Liver (tissue), 9 donors: ENCODE results near the gene TUBGCP2. TPM values are rescaled to one million over a fixed set of nuclear protein-coding genes. Genes with fewer than 3 reads are reported as not detected.

Experiments
- DNase-seq: peaks from one replicate; pipeline ENCODE4 v3.0.0-alpha.2; 2017; ENCODE audit warnings: low spot score
- H3K27ac ChIP-seq, 2 donors: one replicate each; pipeline ENCODE4 v1.7.0; 2013; ENCODE audit warnings: inconsistent platforms in 2 of 2, low read length in 2 of 2, control low read depth in 1 of 2, low read depth in 1 of 2, mild to moderate bottlenecking in 1 of 2
- H3K27me3 ChIP-seq, 4 donors: one replicate each; pipeline versions ENCODE4 v1.6.1 to v1.7.0; 2013; ENCODE audit warnings: low read length in 3 of 4, inconsistent platforms in 1 of 4, mild to moderate bottlenecking in 1 of 4, moderate library complexity in 1 of 4; ENCODE audit not compliant: control insufficient read depth in 4 of 4, insufficient read depth in 4 of 4
- H3K36me3 ChIP-seq, 4 donors: one replicate each; pipeline versions ENCODE4 v1.6.1 to v1.7.0; 2013; ENCODE audit warnings: low read length in 3 of 4, mild to moderate bottlenecking in 3 of 4, low read depth in 1 of 4, moderate library complexity in 1 of 4; ENCODE audit not compliant: control insufficient read depth in 4 of 4, insufficient read depth in 3 of 4
- H3K4me1 ChIP-seq, 4 donors: one replicate each; pipeline versions ENCODE4 v1.6.1 to v1.7.0; 2013; ENCODE audit warnings: low read length in 3 of 4, mild to moderate bottlenecking in 3 of 4, moderate library complexity in 1 of 4; ENCODE audit not compliant: control insufficient read depth in 4 of 4, insufficient read depth in 4 of 4
- H3K4me3 ChIP-seq, 3 donors: one replicate each; pipeline versions ENCODE4 v1.6.1 to v1.7.0; 2013; ENCODE audit warnings: low read length in 3 of 3, control low read depth in 1 of 3, low read depth in 1 of 3, mild to moderate bottlenecking in 1 of 3
- H3K9ac ChIP-seq, 2 donors: one replicate each; pipeline ENCODE4 v1.7.0; 2013; ENCODE audit warnings: low read length in 2 of 2, mild to moderate bottlenecking in 2 of 2, moderate library complexity in 2 of 2, control low read depth in 1 of 2, low read depth in 1 of 2
- H3K9me3 ChIP-seq, 4 donors: one replicate each; pipeline versions ENCODE4 v1.6.1 to v1.7.0; 2013; ENCODE audit warnings: low read length in 3 of 4; ENCODE audit not compliant: control insufficient read depth in 4 of 4
- CTCF ChIP-seq: fragments of 150-350 bp; IDR thresholded peaks from 2 replicates; pipeline ENCODE4 v1.5.1; 2017; ENCODE audit warnings: improper control_type of control experiment, low read depth, low read length; ENCODE audit not compliant: missing input control
- FOXA2 ChIP-seq: IDR thresholded peaks from 2 replicates; pipeline ENCODE4 v1.6.1; 2016; ENCODE audit warnings: antibody characterized with exemption
- HNF4A ChIP-seq, 2 donors: conservative IDR thresholded peaks; 2 replicates each; pipeline ENCODE4 v1.6.1; 2016; ENCODE audit warnings: antibody characterized with exemption in 2 of 2, mild to moderate bottlenecking in 2 of 2
- RAD21 ChIP-seq, 2 donors: IDR thresholded peaks; 2 replicates each; pipeline ENCODE4 v1.6.1; 2016; ENCODE audit warnings: antibody characterized with exemption in 2 of 2, mild to moderate bottlenecking in 2 of 2
- RXRA ChIP-seq, 2 donors: IDR thresholded peaks; 2 replicates each; pipeline ENCODE4 v1.6.1; 2017 to 2018; ENCODE audit warnings: antibody characterized with exemption in 2 of 2, mild to moderate bottlenecking in 1 of 2
- SP1 ChIP-seq: IDR thresholded peaks from 2 replicates; pipeline ENCODE4 v1.6.1; 2018; ENCODE audit warnings: antibody characterized with exemption, mild to moderate bottlenecking
- TAF1 ChIP-seq: conservative IDR thresholded peaks from 2 replicates; pipeline ENCODE4 v1.6.1; 2016; ENCODE audit warnings: antibody characterized with exemption, mild to moderate bottlenecking
- YY1 ChIP-seq: IDR thresholded peaks from 2 replicates; pipeline ENCODE4 v1.6.1; 2016; ENCODE audit warnings: antibody characterized with exemption, mild to moderate bottlenecking
- WGBS: extraction: QIAGEN DNeasy Blood & Tissue Kit; methylation state at CpG from one replicate; pipeline ENCODE4 v1.1.7; 2013; 5-methylcytosine and 5-hydroxymethylcytosine counted together
- polyA plus RNA-seq, 2 donors: library from polyadenylated mRNA; stranded (reverse) in 1 of 2; unstranded in 1 of 2; fragments of 200-250 nt in 1 of 2; fragments of >200 nt in 1 of 2; fragmentation: Nextera tagmentation in 1 of 2; extraction: Ambion mirVana in 1 of 2; gene quantifications; one replicate each; pipeline versions ENCODE4 v1.2.1 to v1.2.3, GENCODE V29; 2013 to 2015
- total RNA-seq, 2 donors: library from RNA; depleted of rRNA; stranded (reverse); fragments of >200 nt; gene quantifications; one replicate each; pipeline ENCODE4 v1.2.3, GENCODE V29; 2014
- TF ChIP-seq, protein P1 (sequence below): IDR thresholded peaks from 2 replicates; pipeline ENCODE4 v1.6.1; 2016; ENCODE audit warnings: antibody characterized with exemption
- TF ChIP-seq, protein P2 (sequence below): IDR thresholded peaks from 2 replicates; pipeline ENCODE4 v1.6.1; 2016; ENCODE audit warnings: antibody characterized with exemption, mild to moderate bottlenecking
- TF ChIP-seq, protein P3 (sequence below): IDR thresholded peaks from 2 replicates; pipeline ENCODE4 v1.6.1; 2016; ENCODE audit warnings: antibody characterized with exemption
- TF ChIP-seq, protein P4 (sequence below): IDR thresholded peaks from 2 replicates; pipeline ENCODE4 v1.6.1; 2016; ENCODE audit warnings: antibody characterized with exemption
- donor health status: healthy.
- donor health status: healthy.
- donor health status: healthy.
- donor health status: healthy.
- donor health status: healthy.

Gene TUBGCP2
- total and polyA plus RNA-seq, 4 donors = 18.8 to 32.4 (median 27.6) TPM

DNA sequence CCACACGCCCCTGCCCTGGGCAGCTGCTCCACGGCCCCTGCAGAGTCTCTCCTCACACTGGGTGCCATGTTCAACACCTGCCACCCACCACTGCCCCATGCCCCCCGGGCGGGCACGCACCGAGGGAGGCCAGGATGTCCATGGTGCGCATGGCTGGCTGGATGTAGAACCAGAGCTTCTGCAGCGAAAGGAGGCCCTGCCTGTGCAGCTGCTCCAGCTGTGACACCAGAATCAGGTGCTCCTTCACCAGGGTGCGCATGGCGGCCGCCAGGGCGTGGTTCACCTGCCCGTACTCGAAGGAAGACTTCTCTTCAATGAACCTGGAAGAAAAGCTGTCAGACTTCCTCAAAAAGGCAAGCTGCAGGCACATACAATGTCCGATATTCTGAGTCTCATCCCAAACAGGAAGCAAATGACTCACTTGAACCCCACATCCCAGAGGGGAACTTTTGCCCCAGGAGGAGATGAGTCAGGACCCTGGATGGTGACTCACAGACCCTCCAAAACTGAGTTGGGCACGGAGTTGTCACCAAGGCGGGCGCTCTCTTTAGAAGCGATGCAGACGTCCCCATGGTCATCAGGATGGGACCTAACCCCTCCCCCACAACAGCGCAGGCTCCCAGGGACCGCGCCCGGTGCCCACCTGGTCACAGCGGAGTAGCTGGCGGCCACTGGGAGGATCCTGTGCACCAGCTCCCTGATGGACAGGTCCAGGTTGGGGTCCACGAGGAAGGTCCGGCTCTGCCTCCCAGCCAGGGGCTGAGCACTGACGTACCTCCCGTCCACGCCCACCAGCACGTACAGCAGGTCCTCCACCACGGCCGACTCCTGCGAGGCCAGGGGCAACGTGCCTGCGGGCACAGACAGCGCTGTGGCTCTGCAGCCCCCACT lies 15.5 kb downstream of the TUBGCP2 start:
- 94% methylated on average over 38 of the region's 38 CpGs for WGBS
- no peaks in the 10 kb centered on the region for H3K4me1 ChIP-seq
- H3K9me3 ChIP-seq = no peaks in the 10 kb centered on the region
- no peak overlapping the region for H3K9ac ChIP-seq
- DNase-seq = no peak
- peaks cover 29 to 88% (median 46%) of the 10 kb centered on the region in 4 donors for H3K36me3 ChIP-seq
- H3K4me3 ChIP-seq = no peak overlapping the region
- TF ChIP-seq HNF4A (conservative IDR thresholded peaks at IDR 0.05) (no peak), YY1 (no peak), SP1 (no peak), CTCF (no peak), RXRA (IDR thresholded peaks at IDR 0.05) (no peak), FOXA2 (no peak)
- TF ChIP-seq, protein P1, sequence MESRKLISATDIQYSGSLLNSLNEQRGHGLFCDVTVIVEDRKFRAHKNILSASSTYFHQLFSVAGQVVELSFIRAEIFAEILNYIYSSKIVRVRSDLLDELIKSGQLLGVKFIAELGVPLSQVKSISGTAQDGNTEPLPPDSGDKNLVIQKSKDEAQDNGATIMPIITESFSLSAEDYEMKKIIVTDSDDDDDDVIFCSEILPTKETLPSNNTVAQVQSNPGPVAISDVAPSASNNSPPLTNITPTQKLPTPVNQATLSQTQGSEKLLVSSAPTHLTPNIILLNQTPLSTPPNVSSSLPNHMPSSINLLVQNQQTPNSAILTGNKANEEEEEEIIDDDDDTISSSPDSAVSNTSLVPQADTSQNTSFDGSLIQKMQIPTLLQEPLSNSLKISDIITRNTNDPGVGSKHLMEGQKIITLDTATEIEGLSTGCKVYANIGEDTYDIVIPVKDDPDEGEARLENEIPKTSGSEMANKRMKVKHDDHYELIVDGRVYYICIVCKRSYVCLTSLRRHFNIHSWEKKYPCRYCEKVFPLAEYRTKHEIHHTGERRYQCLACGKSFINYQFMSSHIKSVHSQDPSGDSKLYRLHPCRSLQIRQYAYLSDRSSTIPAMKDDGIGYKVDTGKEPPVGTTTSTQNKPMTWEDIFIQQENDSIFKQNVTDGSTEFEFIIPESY = no peak
- TF ChIP-seq, protein P2, sequence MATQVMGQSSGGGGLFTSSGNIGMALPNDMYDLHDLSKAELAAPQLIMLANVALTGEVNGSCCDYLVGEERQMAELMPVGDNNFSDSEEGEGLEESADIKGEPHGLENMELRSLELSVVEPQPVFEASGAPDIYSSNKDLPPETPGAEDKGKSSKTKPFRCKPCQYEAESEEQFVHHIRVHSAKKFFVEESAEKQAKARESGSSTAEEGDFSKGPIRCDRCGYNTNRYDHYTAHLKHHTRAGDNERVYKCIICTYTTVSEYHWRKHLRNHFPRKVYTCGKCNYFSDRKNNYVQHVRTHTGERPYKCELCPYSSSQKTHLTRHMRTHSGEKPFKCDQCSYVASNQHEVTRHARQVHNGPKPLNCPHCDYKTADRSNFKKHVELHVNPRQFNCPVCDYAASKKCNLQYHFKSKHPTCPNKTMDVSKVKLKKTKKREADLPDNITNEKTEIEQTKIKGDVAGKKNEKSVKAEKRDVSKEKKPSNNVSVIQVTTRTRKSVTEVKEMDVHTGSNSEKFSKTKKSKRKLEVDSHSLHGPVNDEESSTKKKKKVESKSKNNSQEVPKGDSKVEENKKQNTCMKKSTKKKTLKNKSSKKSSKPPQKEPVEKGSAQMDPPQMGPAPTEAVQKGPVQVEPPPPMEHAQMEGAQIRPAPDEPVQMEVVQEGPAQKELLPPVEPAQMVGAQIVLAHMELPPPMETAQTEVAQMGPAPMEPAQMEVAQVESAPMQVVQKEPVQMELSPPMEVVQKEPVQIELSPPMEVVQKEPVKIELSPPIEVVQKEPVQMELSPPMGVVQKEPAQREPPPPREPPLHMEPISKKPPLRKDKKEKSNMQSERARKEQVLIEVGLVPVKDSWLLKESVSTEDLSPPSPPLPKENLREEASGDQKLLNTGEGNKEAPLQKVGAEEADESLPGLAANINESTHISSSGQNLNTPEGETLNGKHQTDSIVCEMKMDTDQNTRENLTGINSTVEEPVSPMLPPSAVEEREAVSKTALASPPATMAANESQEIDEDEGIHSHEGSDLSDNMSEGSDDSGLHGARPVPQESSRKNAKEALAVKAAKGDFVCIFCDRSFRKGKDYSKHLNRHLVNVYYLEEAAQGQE = no peak
- TF ChIP-seq, protein P3, sequence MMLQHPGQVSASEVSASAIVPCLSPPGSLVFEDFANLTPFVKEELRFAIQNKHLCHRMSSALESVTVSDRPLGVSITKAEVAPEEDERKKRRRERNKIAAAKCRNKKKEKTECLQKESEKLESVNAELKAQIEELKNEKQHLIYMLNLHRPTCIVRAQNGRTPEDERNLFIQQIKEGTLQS = no peak
- H3K27me3 ChIP-seq = no peaks in the 10 kb centered on the region
- no peak overlapping the region for H3K27ac ChIP-seq

DNA sequence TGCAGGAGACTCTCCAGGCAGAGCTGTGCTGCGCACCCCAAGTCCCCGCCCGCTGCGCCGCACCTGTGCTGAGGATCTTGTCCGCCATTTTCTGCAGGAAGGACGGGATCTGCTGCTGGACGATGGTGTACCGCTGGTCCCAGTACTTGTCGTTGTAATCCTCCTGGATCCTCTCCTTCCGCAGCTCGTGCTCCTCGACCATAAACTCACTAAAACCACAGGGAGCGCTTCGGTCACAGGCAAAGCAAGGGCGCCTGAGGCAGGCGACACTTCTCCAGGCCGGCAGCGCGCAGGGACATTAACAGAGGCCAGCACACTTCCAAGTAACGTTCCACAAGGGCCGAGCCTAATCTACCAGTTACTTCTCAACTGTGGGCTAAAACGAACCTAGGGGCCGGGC lies 18.9 kb downstream of the TUBGCP2 start:
- Histone ChIP-seq H3K27me3 (no peaks in the 10 kb centered on the region), H3K36me3 (peaks cover 22 to 85% (median 48%) of the 10 kb centered on the region in 4 donors), H3K9me3 (no peaks in the 10 kb centered on the region), H3K4me1 (no peaks in the 10 kb centered on the region), H3K27ac (no peak overlapping the region), H3K4me3 (no peak overlapping the region), H3K9ac (no peak overlapping the region)
- WGBS = 96% methylated on average over 24 of the region's 24 CpGs
- TF ChIP-seq RAD21 (IDR thresholded peaks at IDR 0.05) (no peak), HNF4A (conservative IDR thresholded peaks at IDR 0.05) (no peak), SP1 (no peak), TAF1 (no peak)
- TF ChIP-seq, protein P4, sequence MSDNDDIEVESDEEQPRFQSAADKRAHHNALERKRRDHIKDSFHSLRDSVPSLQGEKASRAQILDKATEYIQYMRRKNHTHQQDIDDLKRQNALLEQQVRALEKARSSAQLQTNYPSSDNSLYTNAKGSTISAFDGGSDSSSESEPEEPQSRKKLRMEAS = no peak
- TF ChIP-seq, protein P3 = no peak
- TF ChIP-seq, protein P1 = no peak
- TF ChIP-seq, protein P2 = no peak
- no peak for DNase-seq
